HEK293 (cell line): ENCODE measurements around the gene U2SURP.

ENCODE experiments used
- CTCF ChIA-PET: fragments of 350-600 bp; formaldehyde crosslinking; extraction: SDS; loops from one replicate; lab custom pipeline; 2021; ENCODE audit warnings: antibody characterized with exemption; lab: Yijun Ruan, JAX
- POLR2A ChIA-PET: fragments of 300-600 bp; formaldehyde crosslinking; extraction: SDS; loops from one replicate; lab custom pipeline; 2020; ENCODE audit warnings: antibody characterized with exemption, inconsistent platforms; lab: Yijun Ruan, JAX
- H3K27ac ChIP-seq: fragments of 200-500 bp; sonication (Bioruptor generic); 2 replicates; pipeline ENCODE4 v1.5.1; 2014; ENCODE audit warnings: low read depth, low read length, control low read depth, inconsistent platforms; ENCODE audit errors: extremely low read depth
- H3K36me3 ChIP-seq, 2 experiments: fragments of 200-500 bp in 1 of 2; sonication (Bioruptor generic) in 1 of 2; 1 replicate in 1 of 2; 2 replicates in 1 of 2; pipeline ENCODE4 v1.5.1; 2014 to 2017; ENCODE audit warnings: inconsistent platforms in 2 of 2, low read length in 2 of 2; ENCODE audit not compliant: control insufficient read depth in 2 of 2, insufficient read depth in 1 of 2
- H3K4me1 ChIP-seq: fragments of 200-500 bp; sonication (Bioruptor generic); 2 replicates; pipeline ENCODE4 v1.5.1; 2014; ENCODE audit warnings: mild to moderate bottlenecking, low read length, inconsistent platforms; ENCODE audit not compliant: control insufficient read depth, insufficient read depth
- H3K4me3 ChIP-seq: 2 replicates; pipeline ENCODE4 v1.5.1; 2011; ENCODE audit warnings: low read depth, mild to moderate bottlenecking, control low read depth, low read length, moderate library complexity
- H3K9me3 ChIP-seq: fragments of 200-500 bp; sonication (Bioruptor generic); 2 replicates; pipeline ENCODE4 v1.5.1; 2014; ENCODE audit warnings: low read depth, low read length, inconsistent platforms; ENCODE audit not compliant: control insufficient read depth, insufficient read depth
- FEZF1 ChIP-seq: fragments of 450-650 bp; formaldehyde crosslinking; IDR thresholded peaks from 2 replicates; pipeline ENCODE4 v1.5.1; 2016; ENCODE audit warnings: missing biosample characterization, missing genetic modification characterization
- PRDM10 ChIP-seq: fragments of 450-650 bp; formaldehyde crosslinking; IDR thresholded peaks from 2 replicates; pipeline ENCODE4 v1.5.1; 2016; ENCODE audit warnings: missing biosample characterization, missing genetic modification characterization
- SCRT2 ChIP-seq: fragments of 450-650 bp; formaldehyde crosslinking; IDR thresholded peaks from 2 replicates; pipeline ENCODE4 v1.5.1; 2016; ENCODE audit warnings: missing biosample characterization, missing genetic modification characterization
- ZNF140 ChIP-seq: fragments of 450-650 bp; formaldehyde crosslinking; IDR thresholded peaks from 2 replicates; pipeline ENCODE4 v1.5.1; 2016; ENCODE audit warnings: missing biosample characterization, missing genetic modification characterization
- ZNF157 ChIP-seq: fragments of 450-650 bp; formaldehyde crosslinking; IDR thresholded peaks from 2 replicates; pipeline ENCODE4 v1.5.1; 2016; ENCODE audit warnings: missing biosample characterization, missing genetic modification characterization
- ZNF175 ChIP-seq: fragments of 450-650 bp; formaldehyde crosslinking; IDR thresholded peaks from 2 replicates; pipeline ENCODE4 v1.5.1; 2016; ENCODE audit warnings: missing biosample characterization, missing genetic modification characterization
- ZNF311 ChIP-seq: fragments of 450-650 bp; formaldehyde crosslinking; IDR thresholded peaks from 2 replicates; pipeline ENCODE4 v1.5.1; 2017; ENCODE audit warnings: missing biosample characterization, missing genetic modification characterization, borderline replicate concordance
- ZNF391 ChIP-seq: fragments of 450-650 bp; formaldehyde crosslinking; IDR thresholded peaks from 2 replicates; pipeline ENCODE4 v1.5.1; 2016; ENCODE audit warnings: low read depth, missing biosample characterization, missing genetic modification characterization, borderline replicate concordance
- ZNF514 ChIP-seq: fragments of 450-650 bp; formaldehyde crosslinking; IDR thresholded peaks from 2 replicates; pipeline ENCODE4 v1.5.1; 2016; ENCODE audit warnings: missing biosample characterization, missing genetic modification characterization
- ZNF518A ChIP-seq: fragments of 450-650 bp; formaldehyde crosslinking; conservative IDR thresholded peaks from 2 replicates; pipeline ENCODE4 v1.5.1; 2016; ENCODE audit warnings: low read depth, missing biosample characterization, missing genetic modification characterization
- ZNF555 ChIP-seq: fragments of 450-650 bp; formaldehyde crosslinking; conservative IDR thresholded peaks from 2 replicates; pipeline ENCODE4 v1.5.1; 2017; ENCODE audit warnings: missing biosample characterization, mild to moderate bottlenecking, missing genetic modification characterization, inconsistent platforms
- ZNF610 ChIP-seq: fragments of 450-650 bp; formaldehyde crosslinking; IDR thresholded peaks from 2 replicates; pipeline ENCODE4 v1.5.1; 2016; ENCODE audit warnings: missing biosample characterization, missing genetic modification characterization, borderline replicate concordance
- ZNF664 ChIP-seq: fragments of 450-650 bp; formaldehyde crosslinking; IDR thresholded peaks from 2 replicates; pipeline ENCODE4 v1.5.1; 2016; ENCODE audit warnings: missing biosample characterization, missing genetic modification characterization
- ZNF677 ChIP-seq: fragments of 450-650 bp; IDR thresholded peaks from 2 replicates; pipeline ENCODE4 v1.5.0; 2018; ENCODE audit warnings: missing biosample characterization, mild to moderate bottlenecking, missing genetic modification characterization, moderate library complexity
- ZNF785 ChIP-seq: fragments of 450-650 bp; formaldehyde crosslinking; IDR thresholded peaks from 2 replicates; pipeline ENCODE4 v1.5.1; 2016; ENCODE audit warnings: missing biosample characterization, missing genetic modification characterization
- TF ChIP-seq, protein P1 (sequence below): fragments of 450-650 bp; formaldehyde crosslinking; IDR thresholded peaks from 2 replicates; pipeline ENCODE4 v1.5.1; 2017; ENCODE audit warnings: missing biosample characterization, missing genetic modification characterization

Gene U2SURP

GRCh38 chr3:143081365-143081764 lies 80.0 kb downstream of the U2SURP start (continued):
- TF ChIP-seq, protein P1, sequence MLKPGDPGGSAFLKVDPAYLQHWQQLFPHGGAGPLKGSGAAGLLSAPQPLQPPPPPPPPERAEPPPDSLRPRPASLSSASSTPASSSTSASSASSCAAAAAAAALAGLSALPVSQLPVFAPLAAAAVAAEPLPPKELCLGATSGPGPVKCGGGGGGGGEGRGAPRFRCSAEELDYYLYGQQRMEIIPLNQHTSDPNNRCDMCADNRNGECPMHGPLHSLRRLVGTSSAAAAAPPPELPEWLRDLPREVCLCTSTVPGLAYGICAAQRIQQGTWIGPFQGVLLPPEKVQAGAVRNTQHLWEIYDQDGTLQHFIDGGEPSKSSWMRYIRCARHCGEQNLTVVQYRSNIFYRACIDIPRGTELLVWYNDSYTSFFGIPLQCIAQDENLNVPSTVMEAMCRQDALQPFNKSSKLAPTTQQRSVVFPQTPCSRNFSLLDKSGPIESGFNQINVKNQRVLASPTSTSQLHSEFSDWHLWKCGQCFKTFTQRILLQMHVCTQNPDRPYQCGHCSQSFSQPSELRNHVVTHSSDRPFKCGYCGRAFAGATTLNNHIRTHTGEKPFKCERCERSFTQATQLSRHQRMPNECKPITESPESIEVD, result no peak
- TF ChIP-seq ZNF140 (tag by site-specific recombination) (no peak), ZNF677 (tag by site-specific recombination) (no peak)

DNA sequence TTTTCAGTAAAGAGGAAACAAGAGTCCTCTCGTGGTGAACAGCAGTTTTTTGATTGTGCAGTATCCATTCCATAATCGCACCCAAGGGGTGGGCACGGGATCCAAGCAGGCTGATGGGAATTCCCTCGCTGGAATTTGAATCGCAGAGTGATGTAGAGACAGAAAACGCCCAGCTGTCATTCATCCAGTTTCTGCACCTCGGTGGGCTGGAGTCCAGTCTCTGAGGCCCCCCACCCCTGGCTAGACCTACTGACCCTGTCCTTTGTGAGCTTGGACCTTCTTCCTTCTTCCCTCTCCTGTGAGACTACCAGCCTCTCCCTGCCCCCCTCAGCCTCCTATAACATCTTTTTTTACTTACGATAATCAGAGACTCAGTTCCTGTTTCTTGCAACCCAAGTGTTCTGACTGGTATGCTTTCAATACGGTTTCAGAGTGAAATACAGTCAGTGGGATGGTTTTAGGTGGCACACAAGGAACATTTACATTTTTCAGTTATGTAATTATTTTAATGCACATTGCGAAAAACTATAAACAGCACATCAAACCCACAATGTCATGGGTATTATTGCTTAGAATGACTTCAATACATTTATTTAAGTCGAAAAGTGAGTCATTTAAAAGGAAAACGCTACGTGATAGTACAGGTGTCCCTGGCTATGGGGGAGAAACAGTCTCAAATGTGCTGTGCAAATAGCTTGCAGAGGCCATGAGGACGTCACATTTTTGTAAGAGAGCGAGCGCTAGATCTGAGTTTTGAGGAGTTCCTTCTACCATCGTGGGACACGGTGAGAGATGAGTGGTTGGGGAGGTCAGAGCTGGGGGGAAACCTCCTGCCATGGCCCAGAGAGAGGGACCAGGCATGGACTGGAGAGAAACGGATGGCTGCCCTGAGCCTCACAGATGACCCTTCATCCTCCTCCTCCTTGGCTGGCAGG lies 80.7 kb downstream of the U2SURP start:
- CTCF ChIA-PET, result no interaction called here
- H3K9me3 ChIP-seq, result no peaks in the 10 kb centered on the region
- no peak overlapping the region for H3K4me3 ChIP-seq
- H3K27ac ChIP-seq, result no peak overlapping the region
- POLR2A ChIA-PET, result no interaction called here
- TF ChIP-seq ZNF157 (tag by site-specific recombination), result no peak
- no peak for TF ChIP-seq ZNF514 (tag by site-specific recombination)
- no peak for TF ChIP-seq ZNF555
- H3K4me1 ChIP-seq, result no peaks in the 10 kb centered on the region
- no peaks in the 10 kb centered on the region for H3K36me3 ChIP-seq

DNA sequence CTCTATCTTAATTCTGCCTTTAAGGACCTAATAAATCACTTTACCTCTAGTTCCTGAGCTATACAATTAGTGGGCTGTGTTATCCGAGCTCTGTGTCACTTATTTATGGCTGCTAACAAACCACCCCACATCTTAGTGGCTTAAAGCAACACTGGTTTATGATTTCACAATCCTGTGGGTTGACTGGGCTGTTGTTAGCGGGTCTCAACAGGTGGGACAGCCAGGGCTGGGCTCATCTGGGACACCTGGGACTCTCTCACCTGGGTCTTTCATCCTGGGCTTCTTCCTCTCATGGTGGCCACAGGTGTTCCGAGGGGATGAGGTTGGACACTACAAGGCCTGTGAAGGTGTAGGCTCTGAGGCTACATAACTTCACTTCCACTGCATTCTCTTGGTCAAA lies 82.4 kb downstream of the U2SURP start:
- no peaks in the 10 kb centered on the region for H3K36me3 ChIP-seq
- H3K4me3 ChIP-seq, result no peak overlapping the region
- H3K27ac ChIP-seq, result no peak overlapping the region
- ChIA-PET CTCF (no interaction called here), POLR2A (no interaction called here)
- TF ChIP-seq ZNF518A (tag by site-specific recombination) (no peak), SCRT2 (tag by site-specific recombination) (peak; percentile 53), ZNF664 (tag by site-specific recombination) (no peak)
- TF ChIP-seq, all 188 proteins: peak for 1
- no peaks in the 10 kb centered on the region for H3K9me3 ChIP-seq
- H3K4me1 ChIP-seq, result no peaks in the 10 kb centered on the region

DNA sequence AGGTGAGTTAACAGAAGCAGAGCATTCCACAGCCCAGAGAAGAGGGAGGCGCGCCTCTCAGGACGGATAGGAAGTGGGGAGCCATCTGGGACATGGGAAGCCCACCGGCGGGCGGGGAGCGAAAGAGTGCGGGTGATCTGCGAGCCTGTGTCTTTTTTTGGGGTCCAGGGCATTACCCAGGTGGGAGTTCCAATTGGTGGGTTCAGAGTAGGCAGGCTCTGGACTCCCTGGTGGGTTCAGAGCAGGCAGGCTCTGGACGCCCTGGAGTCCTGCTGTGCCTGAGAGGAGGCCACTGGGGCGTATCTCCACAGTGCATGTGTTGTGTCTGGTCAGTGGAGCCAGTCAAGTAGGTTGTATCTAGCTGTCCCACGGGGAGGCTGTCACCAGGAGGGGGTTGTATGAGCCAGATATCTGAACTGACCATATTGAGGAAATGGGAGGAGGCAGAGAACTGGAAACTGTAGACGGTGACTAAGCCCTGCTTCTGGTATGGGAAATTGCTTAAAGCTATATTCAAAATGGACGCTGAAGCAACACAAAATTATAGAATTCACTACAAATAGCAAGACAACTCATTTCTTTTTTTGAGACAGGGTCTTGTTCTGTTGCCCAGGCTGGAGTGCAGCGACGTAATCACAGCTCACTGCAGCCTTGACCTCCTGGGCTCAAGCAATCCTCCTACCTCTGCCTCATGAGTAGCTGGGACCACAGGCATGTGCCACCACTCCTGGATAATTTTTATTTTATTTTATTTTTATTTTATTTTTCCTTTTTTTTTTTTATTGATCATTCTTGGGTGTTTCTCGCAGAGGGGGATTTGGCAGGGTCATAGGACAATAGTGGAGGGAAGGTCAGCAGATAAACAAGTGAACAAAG lies 83.7 kb downstream of the U2SURP start:
- H3K4me3 ChIP-seq, result no peak overlapping the region
- H3K27ac ChIP-seq, result no peak overlapping the region
- H3K4me1 ChIP-seq, result no peaks in the 10 kb centered on the region
- H3K36me3 ChIP-seq, result no peaks in the 10 kb centered on the region
- ChIA-PET CTCF (no interaction called here), POLR2A (no interaction called here)
- no peaks in the 10 kb centered on the region for H3K9me3 ChIP-seq
- TF ChIP-seq ZNF175 (no peak), ZNF785 (no peak), ZNF610 (tag by site-specific recombination) (no peak), ZNF391 (tag by site-specific recombination) (no peak), PRDM10 (tag by site-specific recombination) (no peak), ZNF311 (tag by site-specific recombination) (no peak), ZNF677 (tag by site-specific recombination) (no peak), ZNF514 (tag by site-specific recombination) (no peak), FEZF1 (tag by site-specific recombination) (no peak)
